Measurements from ENCODE around the gene SMAD2. TPM values are rescaled to one million over a fixed set of nuclear protein-coding genes. Genes with fewer than 3 reads are reported as not detected.
"Not testable (repeated sequence)": the region's sequence is repeated elsewhere in the genome, so short reads cannot be mapped to it uniquely, and the experiment has no call there.

Gene SMAD2
- total RNA-seq, 2 donors from 2014 or later: 92.1 to 102 TPM

DNA sequence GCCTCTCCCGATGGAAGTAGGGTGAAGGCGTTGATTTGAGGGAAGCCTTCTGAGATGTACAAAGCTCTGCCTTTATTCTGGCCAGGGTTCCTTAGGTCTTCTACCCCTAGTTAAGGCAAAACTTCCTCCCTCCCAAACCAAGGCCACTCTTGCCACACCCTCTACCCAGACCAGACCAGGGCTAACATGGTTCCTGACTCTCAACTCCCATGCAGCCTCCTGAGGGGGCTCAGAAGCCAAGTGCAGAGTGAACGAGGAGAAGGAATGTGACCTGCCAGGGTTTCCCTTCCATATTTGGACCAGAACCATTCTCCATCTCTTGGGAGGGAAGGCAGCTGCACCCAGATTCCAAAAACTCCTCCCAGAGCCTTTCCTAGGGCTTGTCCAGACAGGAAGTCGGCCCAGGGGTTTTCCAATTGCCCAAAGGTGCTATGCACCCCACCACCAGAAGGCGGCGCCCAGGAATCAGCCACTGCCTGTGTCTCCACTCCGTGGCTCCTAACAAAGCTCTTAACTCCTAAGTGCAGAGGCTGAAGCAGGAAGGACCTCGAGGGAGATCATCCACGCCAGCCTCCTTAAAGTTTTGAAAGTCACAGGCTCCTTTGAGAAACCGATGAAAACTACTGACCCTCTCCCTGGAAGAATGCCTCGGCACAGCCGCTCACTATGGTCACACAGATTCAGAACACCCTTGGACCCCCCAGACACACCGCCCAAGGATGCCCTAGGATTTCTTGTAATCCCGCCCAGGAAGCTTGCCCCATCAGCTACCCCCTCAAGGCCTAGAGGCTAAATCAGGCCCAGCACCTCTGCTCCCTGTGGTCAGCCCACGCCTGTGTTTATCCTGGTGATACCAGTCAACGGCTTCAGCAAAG is 157.8 kb downstream of the SMAD2 start:
- DNase-seq (ENCODE audit: low spot score): no peak
- no peak overlapping the region for H3K4me3 Mint-ChIP-seq
- no peaks in the 10 kb centered on the region for H3K9me3 Mint-ChIP-seq
- peaks cover 8 to 14% of the 10 kb centered on the region in 2 donors for H3K4me1 Mint-ChIP-seq (ENCODE audit: low read depth in 2 of 2)
- no peak overlapping the region for H3K27ac Mint-ChIP-seq
- no peaks in the 10 kb centered on the region for H3K36me3 Mint-ChIP-seq
- no peaks in the 10 kb centered on the region for H3K27me3 Mint-ChIP-seq
- ATAC-seq: peak in 1 of 2 donors; percentile 68

- H3K36me3 Mint-ChIP-seq: no peaks in the 10 kb centered on the region
- no peak overlapping the region for H3K27ac Mint-ChIP-seq
Observed at GRCh38 chr18:47771922-47772321, 158.5 kb downstream of the SMAD2 start.

DNA sequence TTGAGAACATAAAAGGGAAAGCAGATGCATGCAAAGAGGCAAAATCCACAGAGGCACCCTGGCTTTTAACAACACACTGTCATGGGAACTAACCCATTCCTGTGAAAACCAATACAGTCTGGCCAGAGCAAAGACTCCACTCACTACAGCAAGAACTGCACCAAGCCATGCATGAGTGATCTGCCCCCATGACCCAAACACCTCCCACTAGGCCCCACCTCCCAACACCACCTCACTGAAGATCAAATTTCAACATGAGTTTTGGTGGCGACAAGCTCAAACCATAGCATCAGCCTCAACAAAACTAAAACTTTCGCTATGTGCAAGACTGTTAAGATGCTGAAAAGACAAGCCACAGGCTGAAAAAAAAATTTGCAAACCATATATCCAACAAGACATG is 162.8 kb downstream of the SMAD2 start:
- H3K27me3 Mint-ChIP-seq: peaks cover 18 to 38% of the 10 kb centered on the region in 2 donors
- peaks cover 0 to under 1% of the 10 kb centered on the region in 2 donors for H3K4me1 Mint-ChIP-seq (ENCODE audit: low read depth in 2 of 2)
- H3K4me3 Mint-ChIP-seq: no peak overlapping the region
- H3K9me3 Mint-ChIP-seq: no peaks in the 10 kb centered on the region
- no peaks in the 10 kb centered on the region for H3K36me3 Mint-ChIP-seq
- DNase-seq (ENCODE audit: low spot score) (no peak), ATAC-seq (no peak)
- no peak overlapping the region for H3K27ac Mint-ChIP-seq

More at GRCh38 chr18:47771922-47772321, 158.5 kb downstream of the SMAD2 start:
- Mint-ChIP-seq H3K4me3 (no peak overlapping the region), H3K27me3 (peaks cover 0 to 4% of the 10 kb centered on the region in 2 donors), H3K4me1 (ENCODE audit: low read depth in 2 of 2) (peaks cover 1 to 8% of the 10 kb centered on the region in 2 donors), H3K9me3 (no peaks in the 10 kb centered on the region)
- no peak for ATAC-seq
- no peak for DNase-seq (ENCODE audit: low spot score)

- H3K27ac Mint-ChIP-seq; DNase-seq (ENCODE audit: low spot score); H3K4me1 Mint-ChIP-seq (ENCODE audit: low read depth in 2 of 2); ATAC-seq; H3K4me3 Mint-ChIP-seq; H3K36me3 Mint-ChIP-seq; H3K9me3 Mint-ChIP-seq: not testable (repeated sequence)
- H3K27me3 Mint-ChIP-seq: peaks cover 23 to 43% of the 10 kb centered on the region in 2 donors
Observed at GRCh38 chr18:47767198-47767597, 163.3 kb downstream of the SMAD2 start.

Data from natural killer cell treated with Interleukin-12 subunit alpha and Interleukin-12 subunit beta and Interleukin-15 and Interleukin-18, amount 100 ng/mL, for 72 hours (primary cell).